ENCODE results near the gene AKAP6. TPM values are rescaled to one million over a fixed set of nuclear protein-coding genes. Genes with fewer than 3 reads are reported as not detected.

Gene AKAP6
- total and polyA plus RNA-seq, 12 donors, result 0.71 to 24.7 (median 8.1) TPM

GRCh38 chr14:32564596-32564995 is 235.5 kb downstream of the AKAP6 start:
- peaks cover 0 to 26% of the 10 kb centered on the region in 2 donors for H3K4me1 ChIP-seq (replicated peaks in 1 of 2)

GRCh38 chr14:32565256-32565655 is 236.2 kb downstream of the AKAP6 start:
- Histone ChIP-seq H3K36me3 (replicated peaks in 1 of 2) (no peaks in the 10 kb centered on the region), H3K9me3 (replicated peaks in 1 of 3) (no peaks in the 10 kb centered on the region), H3K4me3 (no peak overlapping the region), H3K27ac (no peak overlapping the region), H3K27me3 (no peaks in the 10 kb centered on the region), H3K4me1 (replicated peaks in 1 of 2) (peaks cover 0 to 19% of the 10 kb centered on the region in 2 donors)
- no peak for TF ChIP-seq CTCF (IDR thresholded peaks at IDR 0.05)
- TF ChIP-seq POLR2A (IDR thresholded peaks at IDR 0.05), result no peak
- DNase-seq, result no peak
- intact Hi-C loops (cut with DNase I), result no loop called here

More at GRCh38 chr14:32564596-32564995, 235.5 kb downstream of the AKAP6 start:
- TF ChIP-seq POLR2A (IDR thresholded peaks at IDR 0.05) (no peak), CTCF (IDR thresholded peaks at IDR 0.05) (no peak)
- DNase-seq, result no peak
- Histone ChIP-seq H3K9me3 (replicated peaks in 1 of 3) (no peaks in the 10 kb centered on the region), H3K4me3 (no peak overlapping the region), H3K27ac (peak overlapping the region in 1 of 5 donors; percentile 66), H3K36me3 (replicated peaks in 1 of 2) (no peaks in the 10 kb centered on the region), H3K27me3 (no peaks in the 10 kb centered on the region)
- intact Hi-C loops (cut with DNase I), result no loop called here

GRCh38 chr14:32567543-32568384 is 238.7 kb downstream of the AKAP6 start:
- intact Hi-C loops (cut with DNase I), result no loop called here
- DNase-seq, result no peak
- no peak for TF ChIP-seq CTCF (IDR thresholded peaks at IDR 0.05)
- TF ChIP-seq POLR2A (IDR thresholded peaks at IDR 0.05), result no peak
- Histone ChIP-seq H3K27ac (no peak overlapping the region), H3K36me3 (replicated peaks in 1 of 2) (no peaks in the 10 kb centered on the region), H3K4me3 (no peak overlapping the region), H3K27me3 (no peaks in the 10 kb centered on the region), H3K4me1 (replicated peaks in 1 of 2) (peaks cover 0 to 11% of the 10 kb centered on the region in 2 donors), H3K9me3 (replicated peaks in 1 of 3) (no peaks in the 10 kb centered on the region)

GRCh38 chr14:32571551-32571950 is 242.5 kb downstream of the AKAP6 start:
- Histone ChIP-seq H3K27ac (no peak overlapping the region), H3K36me3 (replicated peaks in 1 of 2) (no peaks in the 10 kb centered on the region), H3K4me1 (replicated peaks in 1 of 2) (no peaks in the 10 kb centered on the region), H3K4me3 (no peak overlapping the region), H3K27me3 (no peaks in the 10 kb centered on the region), H3K9me3 (replicated peaks in 1 of 3) (no peaks in the 10 kb centered on the region)
- 82 to 91% (median 90%) methylated on average over 2 of the region's 2 CpGs for WGBS, 4 donors
- intact Hi-C loops (cut with DNase I), result loop anchor here in 1 of 2 donors (10.0 kb wide), 3 partner anchors 423 to 1753 kb away; no protein-coding TSS in a partner anchor
- no peak for TF ChIP-seq CTCF (IDR thresholded peaks at IDR 0.05)
- TF ChIP-seq POLR2A (IDR thresholded peaks at IDR 0.05), result no peak
- no peak for DNase-seq

Data from adrenal gland (tissue), 12 donors.